Caco-2 (cell line): Measurements from ENCODE around the gene CHSY3. TPM values are rescaled to one million over a fixed set of nuclear protein-coding genes. Genes with fewer than 3 reads are reported as not detected.

Experiments used
- BruUV-seq: library from RNA; stranded (reverse); fragments of 400-500 nt; replicated peaks from 2 replicates; lab custom pipeline; 2021; lab: Mats Ljungman, UMichigan
- CTCF ChIA-PET: fragments of 300-600 bp; sonication (Branson Sonifier 250); formaldehyde crosslinking; loops from one replicate; lab custom pipeline; 2022; ENCODE audit warnings: antibody characterized with exemption; lab: Charles Lee
- POLR2A ChIA-PET: fragments of 300-600 bp; sonication (Branson Sonifier 250); formaldehyde crosslinking; loops from one replicate; lab custom pipeline; 2022; ENCODE audit warnings: antibody characterized with exemption; lab: Charles Lee
- DNase-seq, 2 experiments: peaks; one replicate each; pipeline versions ENCODE4 v3.0.0 to v3.0.0-alpha.2; 2020 to 2022
- H3K27me3 ChIP-seq: replicated peaks from 2 replicates; pipeline ENCODE4 v1.6.0; 2011; ENCODE audit warnings: low read length; ENCODE audit not compliant: control insufficient read depth, insufficient read depth
- H3K36me3 ChIP-seq: 2 replicates; pipeline ENCODE4 v1.5.1; 2011; ENCODE audit warnings: low read length; ENCODE audit not compliant: control insufficient read depth, insufficient read depth
- H3K4me1 ChIP-seq: fragments of 250-450 bp; sonication (Bioruptor Pico); 2 replicates; pipeline ENCODE4 v1.5.1; 2020; ENCODE audit warnings: mild to moderate bottlenecking
- H3K4me3 ChIP-seq: 2 replicates; pipeline ENCODE4 v1.5.1; 2011; ENCODE audit warnings: low read depth, mild to moderate bottlenecking, control low read depth, low read length
- H3K9me3 ChIP-seq: fragments of 250-450 bp; sonication (Bioruptor Pico); 2 replicates; pipeline ENCODE4 v1.5.1; 2020; ENCODE audit warnings: mild to moderate bottlenecking, moderate library complexity
- H3K27ac Mint-ChIP-seq: one replicate; pipeline ENCODE4 v1.8.0; 2022; ENCODE audit warnings: mixed read lengths; ENCODE audit not compliant: unreplicated experiment
- H3K27me3 Mint-ChIP-seq: one replicate; pipeline ENCODE4 v1.8.0; 2022; ENCODE audit warnings: mixed read lengths; ENCODE audit not compliant: insufficient read depth, unreplicated experiment
- H3K36me3 Mint-ChIP-seq: one replicate; pipeline ENCODE4 v1.8.0; 2022; ENCODE audit warnings: mild to moderate bottlenecking, mixed read lengths; ENCODE audit not compliant: insufficient read depth, unreplicated experiment
- H3K4me1 Mint-ChIP-seq: one replicate; pipeline ENCODE4 v1.8.0; 2022; ENCODE audit warnings: low read depth, mixed read lengths; ENCODE audit not compliant: unreplicated experiment
- H3K4me3 Mint-ChIP-seq: one replicate; pipeline ENCODE4 v1.8.0; 2022; ENCODE audit warnings: mild to moderate bottlenecking, moderate library complexity, mixed read lengths; ENCODE audit not compliant: unreplicated experiment
- H3K9me3 Mint-ChIP-seq: one replicate; pipeline ENCODE4 v1.8.0; 2022; ENCODE audit warnings: mixed read lengths; ENCODE audit not compliant: unreplicated experiment
- intact Hi-C: fragments of 100-400 bp; cut with micrococcal nuclease; formaldehyde crosslinking; loops from one replicate; pipeline ENCODE4 v1.10.0; 2022; ENCODE audit not compliant: unreplicated experiment
- total RNA-seq: library from RNA; stranded (reverse); gene quantifications from 2 replicates; pipeline ENCODE4 v1.2.3, GENCODE V29; 2022
- TF ChIP-seq, protein P1 (sequence below), 2 experiments: fragments of 200-600 bp in 1 of 2; IDR thresholded peaks; 1 replicate in 1 of 2; 2 replicates in 1 of 2; pipeline versions ENCODE4 v1.5.1 to v1.8.0; 2011 to 2022; ENCODE audit warnings: antibody characterized with exemption in 1 of 2, control low read depth in 1 of 2, inconsistent platforms in 1 of 2, low read depth in 1 of 2, low read length in 1 of 2, mild to moderate bottlenecking in 1 of 2, moderate library complexity in 1 of 2; ENCODE audit not compliant: insufficient read depth in 1 of 2, severe bottlenecking in 1 of 2, unreplicated experiment in 1 of 2

The CHSY3 gene
- total RNA-seq, 1 experiment from 2014 or later = 0.32 TPM

- Mint-ChIP-seq H3K36me3 (no peaks in the 10 kb centered on the region), H3K4me3 (no peak overlapping the region), H3K27ac (no peak overlapping the region), H3K9me3 (no peaks in the 10 kb centered on the region), H3K4me1 (no peaks in the 10 kb centered on the region), H3K27me3 (peaks cover 5% of the 10 kb centered on the region)
- intact Hi-C loops = no loop called here
- Histone ChIP-seq H3K27me3 (no peaks in the 10 kb centered on the region), H3K4me1 (no peaks in the 10 kb centered on the region), H3K4me3 (no peak overlapping the region), H3K9me3 (no peaks in the 10 kb centered on the region), H3K36me3 (no peaks in the 10 kb centered on the region)
- CTCF ChIA-PET = no interaction called here
- DNase-seq = no peak
- TF ChIP-seq, protein P1, sequence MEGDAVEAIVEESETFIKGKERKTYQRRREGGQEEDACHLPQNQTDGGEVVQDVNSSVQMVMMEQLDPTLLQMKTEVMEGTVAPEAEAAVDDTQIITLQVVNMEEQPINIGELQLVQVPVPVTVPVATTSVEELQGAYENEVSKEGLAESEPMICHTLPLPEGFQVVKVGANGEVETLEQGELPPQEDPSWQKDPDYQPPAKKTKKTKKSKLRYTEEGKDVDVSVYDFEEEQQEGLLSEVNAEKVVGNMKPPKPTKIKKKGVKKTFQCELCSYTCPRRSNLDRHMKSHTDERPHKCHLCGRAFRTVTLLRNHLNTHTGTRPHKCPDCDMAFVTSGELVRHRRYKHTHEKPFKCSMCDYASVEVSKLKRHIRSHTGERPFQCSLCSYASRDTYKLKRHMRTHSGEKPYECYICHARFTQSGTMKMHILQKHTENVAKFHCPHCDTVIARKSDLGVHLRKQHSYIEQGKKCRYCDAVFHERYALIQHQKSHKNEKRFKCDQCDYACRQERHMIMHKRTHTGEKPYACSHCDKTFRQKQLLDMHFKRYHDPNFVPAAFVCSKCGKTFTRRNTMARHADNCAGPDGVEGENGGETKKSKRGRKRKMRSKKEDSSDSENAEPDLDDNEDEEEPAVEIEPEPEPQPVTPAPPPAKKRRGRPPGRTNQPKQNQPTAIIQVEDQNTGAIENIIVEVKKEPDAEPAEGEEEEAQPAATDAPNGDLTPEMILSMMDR (IDR thresholded peaks at IDR 0.05; ENCODE audit: insufficient read depth in 1 of 2, low read depth in 1 of 2, low read length in 1 of 2, severe bottlenecking in 1 of 2, unreplicated experiment in 1 of 2) = no peak
- POLR2A ChIA-PET = no interaction called here
- BruUV-seq = no TSS peak
These were observed 116.7 kb downstream of the CHSY3 start for GRCh38 chr5:130021000-130021399.

DNA sequence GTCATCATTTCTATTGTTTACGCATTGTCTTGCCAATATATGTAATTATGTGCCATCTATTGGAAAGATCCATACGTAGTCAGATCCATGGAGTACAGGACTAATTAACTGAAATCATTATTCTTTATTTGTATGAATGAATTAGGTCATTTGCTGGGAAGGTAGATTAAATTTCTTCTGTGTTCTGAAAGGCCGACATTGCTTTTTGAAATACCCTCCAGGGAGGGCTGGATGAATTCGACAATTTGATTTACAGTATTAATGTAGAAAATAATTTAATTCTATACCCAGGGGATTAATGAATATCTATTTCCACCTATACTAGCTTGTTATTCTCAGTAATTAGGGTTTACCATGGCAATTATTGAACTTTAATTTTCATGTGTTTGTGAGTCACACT lies 117.6 kb downstream of the CHSY3 start:
- Mint-ChIP-seq H3K27ac (no peak overlapping the region), H3K4me3 (no peak overlapping the region), H3K36me3 (no peaks in the 10 kb centered on the region), H3K27me3 (peaks cover 5% of the 10 kb centered on the region), H3K4me1 (no peaks in the 10 kb centered on the region), H3K9me3 (no peaks in the 10 kb centered on the region)
- POLR2A ChIA-PET = no interaction called here
- no peaks in the 10 kb centered on the region for H3K4me1 ChIP-seq
- H3K36me3 ChIP-seq = no peaks in the 10 kb centered on the region
- DNase-seq = no peak
- CTCF ChIA-PET = no interaction called here
- H3K4me3 ChIP-seq = no peak overlapping the region
- H3K27me3 ChIP-seq = no peaks in the 10 kb centered on the region
- intact Hi-C loops = no loop called here
- H3K9me3 ChIP-seq = no peaks in the 10 kb centered on the region
- TF ChIP-seq, protein P1 (IDR thresholded peaks at IDR 0.05; ENCODE audit: insufficient read depth in 1 of 2, low read depth in 1 of 2, low read length in 1 of 2, severe bottlenecking in 1 of 2, unreplicated experiment in 1 of 2) = no peak
- BruUV-seq = no TSS peak

- DNase-seq = no peak
- Histone ChIP-seq H3K27me3 (no peaks in the 10 kb centered on the region), H3K4me3 (no peak overlapping the region), H3K4me1 (no peaks in the 10 kb centered on the region), H3K9me3 (no peaks in the 10 kb centered on the region), H3K36me3 (no peaks in the 10 kb centered on the region)
- H3K4me1 Mint-ChIP-seq = no peaks in the 10 kb centered on the region
- ChIA-PET POLR2A (no interaction called here), CTCF (no interaction called here)
- intact Hi-C loops = no loop called here
- no peak overlapping the region for H3K27ac Mint-ChIP-seq
- TF ChIP-seq, protein P1 (IDR thresholded peaks at IDR 0.05; ENCODE audit: insufficient read depth in 1 of 2, low read depth in 1 of 2, low read length in 1 of 2, severe bottlenecking in 1 of 2, unreplicated experiment in 1 of 2) = no peak
- H3K36me3 Mint-ChIP-seq = no peaks in the 10 kb centered on the region
- peaks cover 5% of the 10 kb centered on the region for H3K27me3 Mint-ChIP-seq
- H3K9me3 Mint-ChIP-seq = peaks cover 5% of the 10 kb centered on the region
- BruUV-seq = no TSS peak
- no peak overlapping the region for H3K4me3 Mint-ChIP-seq
These were observed 119.3 kb downstream of the CHSY3 start for GRCh38 chr5:130023604-130024003.
